Hepatocyte (in vitro differentiated cells): ENCODE measurements around the gene KIAA0825.

Source experiments
- EZH2 ChIP-seq: fragments of 200-600 bp; sonication (generic); IDR thresholded peaks from 2 replicates; pipeline ENCODE4 v1.6.1; 2016; ENCODE audit warnings: antibody characterized with exemption, mild to moderate bottlenecking, borderline replicate concordance
- EZH2phosphoT487 ChIP-seq: fragments of 200-600 bp; sonication (generic); IDR thresholded peaks from one replicate; pipeline ENCODE4 v1.6.1; 2018; ENCODE audit warnings: antibody characterized with exemption, mild to moderate bottlenecking, low read depth, moderate library complexity; ENCODE audit not compliant: unreplicated experiment, severe bottlenecking
- TF ChIP-seq, protein P1 (sequence below): fragments of 200-600 bp; sonication (generic); IDR thresholded peaks from 2 replicates; pipeline ENCODE4 v1.5.1; 2016; ENCODE audit warnings: antibody characterized with exemption, mild to moderate bottlenecking; ENCODE audit not compliant: poor library complexity

DNA sequence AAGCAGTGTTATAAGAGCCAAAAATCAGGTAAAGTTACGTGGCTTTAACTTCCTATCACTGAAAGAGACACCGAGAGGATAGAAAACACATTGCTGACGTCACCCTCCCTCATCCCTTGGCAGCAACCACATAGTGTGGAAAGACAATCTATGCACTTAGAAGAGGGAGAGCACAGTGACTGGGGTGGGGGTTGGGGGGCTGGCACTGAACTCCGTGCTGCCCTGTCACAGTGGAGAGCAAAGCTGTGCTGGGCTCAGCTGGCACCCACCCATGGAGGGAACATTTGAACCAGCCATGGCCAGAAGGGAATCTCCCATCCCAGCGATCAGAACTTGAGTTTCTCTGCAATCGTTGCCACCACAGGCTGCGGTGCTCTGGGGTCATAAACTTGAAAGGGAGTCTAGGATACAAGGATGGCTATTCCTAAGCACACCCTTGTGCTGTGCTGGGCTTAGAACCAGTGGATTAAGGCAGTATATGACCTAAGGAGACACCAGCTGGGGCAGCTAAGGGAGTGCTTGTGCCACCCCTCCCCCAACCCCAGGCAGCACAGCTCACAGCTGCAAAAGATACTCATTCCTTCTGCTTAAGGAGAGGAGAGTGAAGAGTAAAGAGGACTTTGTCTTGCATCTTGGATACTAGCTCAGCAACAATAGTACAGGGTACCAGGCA, 73.4 kb downstream of the KIAA0825 start:
- TF ChIP-seq, protein P1, sequence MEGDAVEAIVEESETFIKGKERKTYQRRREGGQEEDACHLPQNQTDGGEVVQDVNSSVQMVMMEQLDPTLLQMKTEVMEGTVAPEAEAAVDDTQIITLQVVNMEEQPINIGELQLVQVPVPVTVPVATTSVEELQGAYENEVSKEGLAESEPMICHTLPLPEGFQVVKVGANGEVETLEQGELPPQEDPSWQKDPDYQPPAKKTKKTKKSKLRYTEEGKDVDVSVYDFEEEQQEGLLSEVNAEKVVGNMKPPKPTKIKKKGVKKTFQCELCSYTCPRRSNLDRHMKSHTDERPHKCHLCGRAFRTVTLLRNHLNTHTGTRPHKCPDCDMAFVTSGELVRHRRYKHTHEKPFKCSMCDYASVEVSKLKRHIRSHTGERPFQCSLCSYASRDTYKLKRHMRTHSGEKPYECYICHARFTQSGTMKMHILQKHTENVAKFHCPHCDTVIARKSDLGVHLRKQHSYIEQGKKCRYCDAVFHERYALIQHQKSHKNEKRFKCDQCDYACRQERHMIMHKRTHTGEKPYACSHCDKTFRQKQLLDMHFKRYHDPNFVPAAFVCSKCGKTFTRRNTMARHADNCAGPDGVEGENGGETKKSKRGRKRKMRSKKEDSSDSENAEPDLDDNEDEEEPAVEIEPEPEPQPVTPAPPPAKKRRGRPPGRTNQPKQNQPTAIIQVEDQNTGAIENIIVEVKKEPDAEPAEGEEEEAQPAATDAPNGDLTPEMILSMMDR: no peak
- TF ChIP-seq EZH2 (no peak), EZH2phosphoT487 (no peak)
